Measurements from ENCODE around the gene TDRD10. TPM values are rescaled to one million over a fixed set of nuclear protein-coding genes. Genes with fewer than 3 reads are reported as not detected.
A peak's percentile ranks its signal among the peaks of the same experiment; 100 is the strongest.

TDRD10 gene
- total and polyA plus RNA-seq, 2 donors (not counting 1 experiment from before 2014, with no cell fraction given), result under 0.01 TPM; not detected in 1

DNA sequence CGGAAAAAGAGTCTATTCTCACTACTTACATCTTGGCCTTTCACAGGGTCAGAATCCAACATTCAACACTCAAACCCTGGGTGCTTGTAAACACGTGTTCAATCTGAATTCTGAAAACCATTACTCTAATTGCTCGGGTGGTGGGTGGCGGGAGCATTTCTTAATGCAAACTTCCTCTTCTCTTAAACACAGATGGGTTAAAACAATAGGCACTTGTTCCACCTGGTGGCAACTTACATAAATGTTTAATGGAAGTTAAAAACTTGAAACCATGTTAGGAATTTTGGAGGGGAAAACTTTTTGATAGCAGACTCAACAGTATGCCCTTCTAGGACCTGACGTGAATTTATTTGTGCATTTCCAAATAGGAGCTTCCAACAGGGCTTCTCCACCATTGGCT lies 23.4 kb upstream of the TDRD10 start:
- Histone ChIP-seq H3K9ac (ENCODE audit: insufficient read depth, low read length) (no peak overlapping the region), H3K4me2 (ENCODE audit: extremely low read depth, insufficient read depth, low read length) (no peak overlapping the region), H3K36me3 (ENCODE audit: control insufficient read depth, insufficient read depth, low read length) (no peaks in the 10 kb centered on the region), H3K27me3 (ENCODE audit: control insufficient read depth, insufficient read depth, low read length) (no peaks in the 10 kb centered on the region), H3K9me3 (ENCODE audit: control insufficient read depth, insufficient read depth, low read depth, low read length) (no peaks in the 10 kb centered on the region), H3K4me3 (replicated peaks in 1 of 4; ENCODE audit: control extremely low read depth in 1 of 4, insufficient read depth in 1 of 4, low read depth in 3 of 4, low read length in 4 of 4) (no peak overlapping the region), H4K20me1 (ENCODE audit: control insufficient read depth, extremely low read depth, insufficient read depth, low read length) (no peaks in the 10 kb centered on the region), H2AFZ (ENCODE audit: low read length) (no peak overlapping the region), H3K79me2 (ENCODE audit: control insufficient read depth, insufficient read depth, low read length) (no peaks in the 10 kb centered on the region), H3K4me1 (ENCODE audit: control insufficient read depth, extremely low read depth, insufficient read depth, low read length) (peaks cover 5% of the 10 kb centered on the region), H3K27ac (ENCODE audit: insufficient read depth, low read length) (no peak overlapping the region)
- TF ChIP-seq, protein P1, sequence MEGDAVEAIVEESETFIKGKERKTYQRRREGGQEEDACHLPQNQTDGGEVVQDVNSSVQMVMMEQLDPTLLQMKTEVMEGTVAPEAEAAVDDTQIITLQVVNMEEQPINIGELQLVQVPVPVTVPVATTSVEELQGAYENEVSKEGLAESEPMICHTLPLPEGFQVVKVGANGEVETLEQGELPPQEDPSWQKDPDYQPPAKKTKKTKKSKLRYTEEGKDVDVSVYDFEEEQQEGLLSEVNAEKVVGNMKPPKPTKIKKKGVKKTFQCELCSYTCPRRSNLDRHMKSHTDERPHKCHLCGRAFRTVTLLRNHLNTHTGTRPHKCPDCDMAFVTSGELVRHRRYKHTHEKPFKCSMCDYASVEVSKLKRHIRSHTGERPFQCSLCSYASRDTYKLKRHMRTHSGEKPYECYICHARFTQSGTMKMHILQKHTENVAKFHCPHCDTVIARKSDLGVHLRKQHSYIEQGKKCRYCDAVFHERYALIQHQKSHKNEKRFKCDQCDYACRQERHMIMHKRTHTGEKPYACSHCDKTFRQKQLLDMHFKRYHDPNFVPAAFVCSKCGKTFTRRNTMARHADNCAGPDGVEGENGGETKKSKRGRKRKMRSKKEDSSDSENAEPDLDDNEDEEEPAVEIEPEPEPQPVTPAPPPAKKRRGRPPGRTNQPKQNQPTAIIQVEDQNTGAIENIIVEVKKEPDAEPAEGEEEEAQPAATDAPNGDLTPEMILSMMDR (conservative IDR thresholded peaks at IDR 0.05 in 1 of 2, IDR thresholded peaks at IDR 0.05 in 1 of 2; ENCODE audit: low read depth in 1 of 2, low read length in 2 of 2), result no peak
- TF ChIP-seq EZH2 (IDR thresholded peaks at IDR 0.05; ENCODE audit: low read length, missing control alignments), result no peak
- peak; percentile 19 to 29 for DNase-seq (ENCODE audit: low read depth in 2 of 2)

DNA sequence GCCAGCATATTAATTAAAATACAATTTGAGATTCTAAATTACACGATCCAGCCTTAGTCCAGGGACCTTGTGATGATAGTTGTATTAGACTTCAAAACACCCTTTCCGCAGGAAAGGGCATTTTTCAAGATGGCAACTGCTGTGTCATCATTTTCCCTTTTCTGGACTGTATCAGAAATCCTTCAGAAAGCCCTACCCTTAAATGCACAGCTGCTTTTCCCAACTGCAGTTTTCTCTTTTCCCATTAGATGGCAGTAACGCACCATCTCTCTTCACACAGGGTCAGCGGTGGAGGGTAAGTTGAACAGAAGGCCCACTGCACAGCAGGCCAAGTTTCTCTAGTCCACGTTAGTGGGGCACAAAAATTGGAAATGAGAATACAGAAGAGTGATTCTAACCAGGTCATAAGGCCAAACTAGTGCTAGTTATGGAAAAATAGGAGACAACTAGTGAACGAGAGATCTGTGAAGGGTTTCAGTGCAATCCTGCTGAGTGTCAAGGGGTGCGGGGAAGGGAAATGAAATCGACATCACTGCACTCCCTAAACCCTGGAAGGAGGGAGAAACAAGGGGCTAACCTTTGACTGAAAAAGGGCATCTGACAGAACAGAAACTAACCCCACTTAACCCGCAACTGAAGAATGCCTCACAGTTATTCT lies 22.1 kb upstream of the TDRD10 start:
- Histone ChIP-seq H3K4me1 (ENCODE audit: control insufficient read depth, extremely low read depth, insufficient read depth, low read length) (peaks cover under 1% of the 10 kb centered on the region), H4K20me1 (ENCODE audit: control insufficient read depth, extremely low read depth, insufficient read depth, low read length) (no peaks in the 10 kb centered on the region), H3K36me3 (ENCODE audit: control insufficient read depth, insufficient read depth, low read length) (no peaks in the 10 kb centered on the region), H2AFZ (ENCODE audit: low read length) (peak overlapping the region; percentile 32), H3K9ac (ENCODE audit: insufficient read depth, low read length) (no peak overlapping the region), H3K4me3 (replicated peaks in 1 of 4; ENCODE audit: control extremely low read depth in 1 of 4, insufficient read depth in 1 of 4, low read depth in 3 of 4, low read length in 4 of 4) (no peak overlapping the region), H3K79me2 (ENCODE audit: control insufficient read depth, insufficient read depth, low read length) (no peaks in the 10 kb centered on the region), H3K27me3 (ENCODE audit: control insufficient read depth, insufficient read depth, low read length) (no peaks in the 10 kb centered on the region), H3K4me2 (ENCODE audit: extremely low read depth, insufficient read depth, low read length) (peak overlapping the region; percentile 35), H3K27ac (ENCODE audit: insufficient read depth, low read length) (peak overlapping the region; percentile 8), H3K9me3 (ENCODE audit: control insufficient read depth, insufficient read depth, low read depth, low read length) (no peaks in the 10 kb centered on the region)
- peak; percentile 68 to 90 for DNase-seq (ENCODE audit: low read depth in 2 of 2)
- TF ChIP-seq, protein P1 (conservative IDR thresholded peaks at IDR 0.05 in 1 of 2, IDR thresholded peaks at IDR 0.05 in 1 of 2; ENCODE audit: low read depth in 1 of 2, low read length in 2 of 2), result peak; percentile 93 to 95
- TF ChIP-seq EZH2 (IDR thresholded peaks at IDR 0.05; ENCODE audit: low read length, missing control alignments), result no peak

DNA sequence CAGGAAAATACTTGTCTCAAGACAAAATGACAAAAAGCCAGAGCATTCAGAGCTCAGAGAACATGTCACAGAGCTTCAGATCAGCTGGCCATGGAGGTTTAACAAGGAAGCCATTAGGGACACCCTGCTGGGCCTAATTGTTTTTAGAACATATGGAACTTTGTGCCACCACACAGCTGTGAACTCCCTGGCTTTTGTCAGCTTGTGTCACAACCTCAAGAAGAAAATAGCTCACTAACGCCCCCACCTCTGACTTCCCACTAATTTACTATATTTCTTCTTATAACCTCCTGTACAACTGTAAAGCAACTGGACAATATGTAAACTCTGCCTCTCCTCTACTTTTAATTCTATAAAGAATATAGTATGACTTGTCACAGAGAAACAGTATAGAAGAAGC lies 21.0 kb upstream of the TDRD10 start:
- DNase-seq (ENCODE audit: low read depth in 2 of 2), result no peak

More for the DNA sequence above, 21.0 kb upstream of the TDRD10 start:
- Histone ChIP-seq H3K27ac (ENCODE audit: insufficient read depth, low read length) (no peak overlapping the region), H3K9me3 (ENCODE audit: control insufficient read depth, insufficient read depth, low read depth, low read length) (no peaks in the 10 kb centered on the region), H3K9ac (ENCODE audit: insufficient read depth, low read length) (no peak overlapping the region), H3K36me3 (ENCODE audit: control insufficient read depth, insufficient read depth, low read length) (no peaks in the 10 kb centered on the region), H4K20me1 (ENCODE audit: control insufficient read depth, extremely low read depth, insufficient read depth, low read length) (no peaks in the 10 kb centered on the region), H3K4me2 (ENCODE audit: extremely low read depth, insufficient read depth, low read length) (no peak overlapping the region), H3K4me3 (replicated peaks in 1 of 4; ENCODE audit: control extremely low read depth in 1 of 4, insufficient read depth in 1 of 4, low read depth in 3 of 4, low read length in 4 of 4) (no peak overlapping the region), H3K4me1 (ENCODE audit: control insufficient read depth, extremely low read depth, insufficient read depth, low read length) (no peaks in the 10 kb centered on the region), H2AFZ (ENCODE audit: low read length) (no peak overlapping the region), H3K79me2 (ENCODE audit: control insufficient read depth, insufficient read depth, low read length) (no peaks in the 10 kb centered on the region), H3K27me3 (ENCODE audit: control insufficient read depth, insufficient read depth, low read length) (peaks cover 2% of the 10 kb centered on the region)
- no peak for TF ChIP-seq EZH2 (IDR thresholded peaks at IDR 0.05; ENCODE audit: low read length, missing control alignments)
- TF ChIP-seq, protein P1 (conservative IDR thresholded peaks at IDR 0.05 in 1 of 2, IDR thresholded peaks at IDR 0.05 in 1 of 2; ENCODE audit: low read depth in 1 of 2, low read length in 2 of 2), result no peak

All from fibroblast of lung (primary cell).